ENCODE measurements around the gene P2RX4. TPM values are rescaled to one million over a fixed set of nuclear protein-coding genes. Genes with fewer than 3 reads are reported as not detected.

The P2RX4 gene
- total RNA-seq, 1 donor from 2014 or later, result 4.7 TPM

GRCh38 chr12:121283388-121283787 lies 73.5 kb downstream of the P2RX4 start:
- DNase-seq (ENCODE audit: missing footprints) (no peak), ATAC-seq (no peak)
- intact Hi-C loops (cut with DNase I), result no loop called here

Other genes with a start within 250 kb of the P2RX4 start
- not detected for gene HNF1A, start 231.6 kb upstream of the P2RX4 start, total RNA-seq
- 8.2 TPM for gene C12orf43, start 193.6 kb upstream of the P2RX4 start, total RNA-seq
- gene OASL, start 170.9 kb upstream of the P2RX4 start, total RNA-seq, result 0.08 TPM
- 2.0 TPM for gene P2RX7, start 77.3 kb upstream of the P2RX4 start, total RNA-seq
- 15.2 TPM for gene CAMKK2, start 86.6 kb downstream of the P2RX4 start, total RNA-seq
- gene ANAPC5, start 142.3 kb downstream of the P2RX4 start, total RNA-seq, result 61.8 TPM
- 19.5 TPM for gene RNF34, start 190.0 kb downstream of the P2RX4 start, total RNA-seq

Data from Right ventricle myocardium inferior (tissue), 1 donor.